Suppressor macrophage treated with lipopolysaccharide for 1 hour (primary cell): ENCODE measurements around the gene DHX38.

ENCODE experiments used
- DNase-seq, 3 donors: peaks; one replicate each; pipeline ENCODE4 v3.0.0-alpha.2; 2020 to 2022

The DHX38 gene

DNA sequence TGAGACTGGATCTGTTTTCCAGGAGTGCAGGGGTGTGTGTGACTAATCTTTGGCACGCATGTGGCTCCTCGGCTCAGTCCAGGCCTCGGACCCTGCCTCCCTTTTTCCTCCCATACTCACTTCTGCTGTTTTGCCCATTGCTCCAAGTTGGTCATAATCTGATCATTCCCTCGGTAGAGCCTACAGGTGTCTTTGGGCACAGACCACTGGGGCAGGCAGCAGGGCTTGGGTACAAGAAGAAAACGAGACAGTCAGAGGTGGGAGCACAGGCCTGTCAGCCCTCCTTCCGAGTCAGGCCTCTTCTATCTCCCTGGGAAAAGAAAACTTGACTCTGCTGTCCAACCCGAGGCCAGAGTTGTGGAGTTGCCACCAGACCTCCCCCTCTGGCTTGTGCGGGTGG, 29.8 kb downstream of the DHX38 start:
- no peak for DNase-seq

DNA sequence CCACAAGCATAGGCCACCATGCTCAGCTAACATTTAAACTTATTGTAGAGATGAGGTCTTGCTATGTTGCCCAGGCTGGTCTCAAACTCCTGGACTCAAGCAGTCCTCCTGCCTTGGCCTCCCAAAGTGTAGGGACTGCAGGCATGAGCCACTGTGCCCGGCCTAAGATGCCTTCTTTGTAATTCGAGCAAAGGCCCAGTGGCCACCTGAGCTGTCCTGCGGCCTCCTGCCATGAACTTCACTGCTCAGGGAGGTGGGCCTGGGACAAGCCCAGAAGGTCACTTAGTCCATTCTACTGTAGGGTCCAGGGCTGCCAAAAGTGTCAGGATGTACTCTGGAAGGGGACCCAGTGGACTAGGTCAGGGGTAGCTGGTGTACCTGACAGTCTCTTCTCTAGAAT, 30.5 kb downstream of the DHX38 start:
- no peak for DNase-seq

DNA sequence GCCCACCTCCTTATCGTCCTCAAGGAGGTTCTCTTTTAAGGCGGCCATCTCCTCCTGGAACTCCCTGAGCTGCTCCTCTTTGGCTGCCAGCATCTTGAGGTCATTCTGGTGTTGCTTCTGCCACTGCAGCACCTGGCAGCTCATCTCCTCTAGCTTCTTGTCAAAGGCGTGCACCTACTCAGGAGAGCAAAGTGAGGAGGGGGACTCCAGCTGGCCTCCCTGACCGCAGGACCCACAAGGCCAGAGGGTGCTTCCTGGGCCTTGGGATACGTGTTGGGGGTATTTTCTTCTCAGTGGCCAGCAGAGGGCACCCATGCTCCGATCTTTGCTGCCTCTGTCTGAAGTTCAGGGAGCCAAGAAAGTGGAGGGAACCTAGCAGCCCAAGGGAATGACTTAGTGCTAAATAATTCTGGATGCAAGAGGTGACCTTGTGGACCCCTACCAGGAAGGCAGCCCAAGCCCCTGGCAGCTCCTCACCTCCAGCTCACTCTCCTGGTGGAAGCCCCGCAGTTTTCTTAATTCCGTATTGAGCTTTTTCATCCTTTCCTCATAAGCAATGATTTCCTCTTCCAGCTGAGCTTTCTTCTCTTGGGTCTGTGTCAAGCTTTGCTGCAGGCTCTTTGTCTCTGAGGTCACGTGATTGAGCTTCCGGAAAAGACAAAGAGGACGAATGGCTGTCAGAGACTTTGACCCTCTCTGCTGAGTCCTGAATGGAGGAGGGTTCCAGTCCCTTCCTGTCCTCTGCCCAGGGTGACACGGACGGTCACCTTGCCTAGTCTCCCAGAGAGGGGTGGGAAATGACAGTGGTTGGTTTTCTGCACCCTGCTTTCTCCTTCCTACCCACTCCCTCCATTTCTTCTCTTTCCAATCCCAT, 31.4 kb downstream of the DHX38 start:
- DNase-seq: peak; percentile 77 to 83 (median 82)

DNA sequence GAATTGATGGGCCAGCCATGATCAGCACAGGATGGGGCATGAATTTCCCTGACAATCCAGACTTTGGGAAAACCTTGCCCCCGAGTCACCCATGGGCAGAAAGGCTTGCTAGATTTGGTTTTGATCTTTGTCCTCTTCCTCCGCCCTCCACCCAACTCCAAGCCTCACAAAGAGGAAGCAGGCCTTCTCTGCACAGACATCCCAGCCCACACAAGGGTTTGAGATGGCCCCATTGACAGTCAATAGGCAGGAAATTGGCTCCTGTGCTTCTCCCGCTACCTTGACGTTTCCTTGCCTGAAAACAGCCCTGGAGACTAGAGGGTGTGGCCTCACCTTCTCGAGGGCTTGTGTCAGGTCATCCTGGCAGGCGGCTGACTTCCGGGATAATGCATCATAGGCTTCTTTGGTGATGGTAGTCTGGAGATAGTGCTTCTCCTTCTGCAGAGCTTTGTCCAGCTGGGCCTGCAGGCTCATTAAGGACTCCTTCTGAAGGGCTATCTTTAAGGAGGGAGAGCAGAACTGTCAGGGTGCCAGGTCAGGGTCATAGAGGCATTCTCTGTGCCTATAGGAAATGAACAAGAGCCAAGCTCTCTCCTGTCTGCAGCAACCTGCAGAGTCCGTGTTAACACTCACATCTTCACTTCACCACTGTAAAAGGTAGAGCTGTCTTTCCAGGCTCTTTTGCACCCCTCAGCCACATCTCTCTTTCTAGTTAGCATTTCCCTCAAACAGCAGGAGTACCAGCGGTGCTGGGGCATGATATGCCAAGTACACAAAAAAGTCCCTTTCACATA, 32.2 kb downstream of the DHX38 start:
- peak; percentile 42 to 61 (median 53) for DNase-seq

DNA sequence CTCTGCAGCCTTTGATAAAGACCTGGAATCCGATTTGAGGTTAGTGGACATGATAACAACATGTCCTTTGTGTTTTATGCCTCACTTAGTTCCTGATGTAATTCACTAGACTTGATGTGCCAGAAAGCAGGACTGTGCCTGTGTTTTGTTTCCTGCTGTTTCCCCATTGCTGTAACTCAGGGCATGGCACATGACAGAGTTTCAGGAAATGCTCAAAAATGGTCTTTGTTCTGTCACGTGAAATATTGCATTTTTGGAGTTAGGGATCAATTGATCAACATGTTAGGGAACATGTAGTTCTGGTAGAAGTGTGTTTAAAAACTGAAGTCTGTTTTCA, 32.8 kb downstream of the DHX38 start:
- no peak for DNase-seq

DNA sequence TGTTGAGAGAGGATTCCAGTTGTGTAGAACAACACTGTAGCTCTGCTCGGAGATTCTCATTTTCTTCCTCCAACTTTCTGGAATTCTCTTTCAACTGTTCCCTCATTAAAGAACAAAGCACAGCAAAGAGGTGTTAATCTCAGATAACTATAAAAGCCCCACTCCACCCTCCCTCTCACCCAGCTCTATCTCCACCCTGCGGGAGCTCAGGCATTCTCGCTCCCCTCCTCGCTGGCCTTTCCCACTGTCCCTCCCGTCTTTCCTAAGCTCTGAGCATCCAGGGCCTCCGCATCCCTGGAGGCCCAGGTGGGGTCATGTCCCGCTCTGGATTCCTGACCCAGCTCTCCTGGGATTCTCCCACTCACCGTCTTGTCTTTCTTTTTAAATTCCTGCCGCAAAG, 35.1 kb downstream of the DHX38 start:
- no peak for DNase-seq

DNA sequence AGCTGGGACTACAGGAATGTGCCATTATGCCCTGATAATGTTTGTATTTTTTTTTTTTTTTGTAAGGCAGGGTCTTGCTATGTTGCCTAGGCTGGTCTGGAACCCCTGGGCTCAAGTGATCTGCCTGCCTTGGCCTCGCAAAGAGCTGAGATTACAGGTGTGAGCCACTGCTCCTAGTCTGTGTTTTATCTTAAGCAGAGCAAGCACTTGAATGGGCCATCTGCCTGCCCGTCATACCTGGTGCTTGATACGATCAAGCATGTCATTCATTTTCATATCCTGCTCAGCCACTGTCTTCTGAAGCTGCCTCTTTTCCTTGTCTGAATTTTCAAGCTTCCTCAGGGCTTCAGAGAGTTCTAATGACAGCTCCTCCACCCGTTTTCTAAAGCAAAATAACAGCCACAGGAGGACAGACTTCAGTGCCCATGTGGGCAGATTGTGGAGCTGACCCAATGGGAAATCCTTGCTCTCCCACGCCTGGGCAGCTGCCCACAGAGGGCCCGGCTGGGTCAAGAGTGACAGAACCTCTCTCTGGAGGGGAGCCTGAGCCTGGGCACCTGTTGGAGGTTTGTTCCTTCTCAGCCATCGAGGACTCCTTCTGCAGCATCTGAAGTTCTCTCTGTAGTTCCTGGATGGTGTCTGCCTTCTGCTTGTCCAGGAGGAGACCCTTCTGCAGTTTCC, 36.5 kb downstream of the DHX38 start:
- peak; percentile 39 to 53 (median 50) for DNase-seq

DNA sequence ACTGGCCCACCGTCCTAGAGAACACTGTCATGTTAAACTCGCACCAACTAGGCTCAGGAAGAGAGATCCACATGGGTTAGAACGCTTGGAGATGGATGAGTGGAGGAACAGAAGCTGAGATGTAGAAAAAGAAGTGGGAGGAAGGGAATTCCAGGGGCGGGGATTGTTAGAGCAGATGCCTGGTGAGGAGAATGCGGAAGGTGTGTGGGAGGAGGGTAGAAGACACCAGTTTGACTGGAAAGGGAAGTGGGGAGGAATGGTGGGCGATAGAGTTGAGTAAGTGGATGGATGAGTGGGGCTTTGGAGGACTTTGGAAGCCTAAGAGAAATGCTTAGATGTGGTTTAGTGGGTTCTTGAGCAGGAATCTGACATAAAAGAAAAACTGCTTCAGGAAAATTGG, 37.4 kb downstream of the DHX38 start:
- peak; percentile 92 to 93 (median 93) for DNase-seq

DNA sequence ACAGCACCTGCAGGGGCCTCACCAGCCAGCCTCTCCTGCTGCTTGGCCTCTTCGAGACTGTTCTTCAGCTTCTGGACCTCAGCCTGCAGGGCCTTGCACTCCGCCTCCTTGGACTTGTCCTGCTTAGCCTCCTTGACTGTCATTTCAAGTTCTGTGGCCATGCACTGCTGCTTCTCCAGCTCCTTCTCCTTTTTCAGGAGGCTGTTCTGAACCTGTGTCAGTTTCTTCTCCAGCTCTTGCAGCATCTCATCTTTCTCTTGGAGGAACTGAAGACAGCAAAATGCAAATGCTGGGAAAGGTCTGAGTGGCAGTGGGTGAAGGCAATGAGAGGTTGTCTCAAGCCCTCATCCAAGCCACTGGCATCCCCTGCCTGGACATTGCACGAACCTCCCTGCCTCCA, 39.1 kb downstream of the DHX38 start:
- peak in 1 of 3 donors; percentile 15 for DNase-seq

DNA sequence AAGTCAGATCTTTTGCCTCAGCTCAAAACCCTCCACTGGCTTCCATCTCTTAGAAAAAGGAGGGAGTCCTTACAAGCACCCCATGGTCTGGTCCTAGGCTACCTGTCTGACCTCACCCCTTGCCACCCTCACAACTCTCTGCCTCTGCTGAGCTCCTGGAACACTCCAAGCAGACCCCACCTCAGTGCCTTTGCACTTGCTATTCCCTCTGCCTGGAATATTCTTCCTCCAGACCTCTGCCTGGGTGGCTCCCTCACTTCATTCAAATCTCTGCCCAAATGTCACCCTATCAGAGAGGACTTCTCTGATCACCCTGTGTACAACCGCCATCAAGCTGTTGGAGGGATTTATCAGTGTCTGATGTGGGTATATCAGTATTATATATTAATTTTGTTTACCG, 40.9 kb downstream of the DHX38 start:
- no peak for DNase-seq

DNA sequence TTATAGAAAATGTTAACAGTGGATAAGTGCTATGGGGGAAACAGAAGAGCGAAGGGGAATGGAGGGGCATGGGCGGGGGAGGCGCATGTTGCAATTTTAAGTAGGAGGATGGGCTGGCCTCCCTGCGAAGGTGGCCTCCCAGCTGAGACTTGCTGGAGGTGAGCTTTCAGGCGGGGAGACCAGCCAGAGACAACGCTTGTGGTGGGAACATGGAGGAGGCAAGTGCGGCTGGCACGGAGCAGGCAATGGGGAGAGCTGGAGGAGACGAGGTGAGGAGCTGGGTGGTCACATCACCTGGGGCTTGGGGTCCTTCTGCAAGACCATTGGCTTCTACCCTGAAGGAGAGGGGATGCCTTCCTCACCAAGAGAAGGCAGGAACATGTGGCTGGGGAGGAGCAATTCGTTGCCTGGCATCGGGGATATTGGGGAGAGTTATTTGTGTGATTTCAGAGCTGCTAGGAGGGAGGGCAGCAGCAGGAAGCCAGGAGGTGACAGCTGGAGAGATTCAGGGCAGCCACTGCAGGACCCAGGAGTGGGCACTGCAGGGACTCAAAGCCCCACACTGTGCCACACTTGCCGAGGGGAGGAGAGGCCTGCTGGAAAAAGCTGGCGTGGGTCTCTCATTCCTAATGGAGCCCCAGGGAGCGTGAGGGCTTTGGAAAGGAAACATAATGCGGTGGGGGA, 43.9 kb downstream of the DHX38 start:
- no peak for DNase-seq

DNA sequence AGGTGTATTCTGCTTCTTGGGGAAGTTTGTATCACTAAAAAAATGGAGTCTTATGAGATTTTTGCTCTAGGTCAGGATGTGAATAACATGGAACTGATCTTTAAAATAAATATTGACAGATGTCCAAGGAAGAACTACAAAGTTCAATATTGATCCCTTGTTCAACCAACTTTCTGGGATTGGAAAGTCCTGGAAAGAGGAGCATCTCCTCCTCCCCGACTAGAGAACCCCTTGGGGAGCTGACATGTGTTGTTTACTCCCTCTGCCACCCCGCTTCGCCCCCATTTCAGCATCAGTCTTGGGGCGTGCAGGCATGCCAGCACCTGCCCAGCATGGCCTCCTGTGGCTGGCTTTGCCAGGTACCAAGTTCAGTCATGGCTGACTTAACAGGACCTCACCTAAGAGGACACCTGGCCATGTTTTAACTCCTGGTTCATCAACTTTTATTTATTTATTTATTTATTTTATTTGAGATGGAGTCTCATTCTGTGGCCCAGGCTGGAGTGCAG, 44.5 kb downstream of the DHX38 start:
- DNase-seq: no peak

DNA sequence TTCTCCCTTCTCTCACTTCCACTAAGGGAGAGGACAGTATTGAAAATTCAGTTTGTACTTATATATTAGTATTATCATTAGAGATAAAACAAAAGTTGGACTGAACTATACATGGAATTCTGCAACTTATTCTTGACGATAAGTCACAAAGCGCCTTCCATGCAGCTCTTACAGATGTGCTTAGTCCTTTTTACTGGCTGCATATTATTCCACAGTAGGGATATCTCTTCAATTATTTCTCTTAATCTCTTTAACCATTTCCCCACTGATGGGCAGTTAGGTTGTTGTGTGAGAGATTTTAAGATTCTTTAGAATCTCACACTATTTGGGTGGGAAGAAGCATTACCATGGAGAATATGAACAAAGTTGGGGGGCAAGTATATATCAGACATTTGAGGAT, 46.3 kb downstream of the DHX38 start:
- no peak for DNase-seq

DNA sequence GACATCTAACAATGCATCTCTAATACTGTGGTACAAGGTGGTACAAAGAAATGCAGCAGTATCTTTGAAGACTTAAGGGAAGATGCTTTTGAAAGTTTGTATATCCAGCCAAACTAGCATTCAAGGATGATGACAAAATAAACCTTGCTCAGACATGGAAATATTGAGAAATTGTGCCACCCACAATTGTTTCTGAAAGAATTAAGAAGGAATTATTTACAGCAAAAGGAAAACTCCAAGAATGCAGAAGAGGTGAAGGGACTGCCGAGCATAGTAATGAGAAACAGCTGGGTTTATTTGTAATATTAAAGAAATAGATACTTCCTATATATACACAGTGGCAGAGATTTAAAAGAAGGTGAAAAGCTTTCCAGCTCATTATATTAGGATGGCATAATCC, 48.8 kb downstream of the DHX38 start:
- peak in 2 of 3 donors; percentile 26 to 29 for DNase-seq

DNA sequence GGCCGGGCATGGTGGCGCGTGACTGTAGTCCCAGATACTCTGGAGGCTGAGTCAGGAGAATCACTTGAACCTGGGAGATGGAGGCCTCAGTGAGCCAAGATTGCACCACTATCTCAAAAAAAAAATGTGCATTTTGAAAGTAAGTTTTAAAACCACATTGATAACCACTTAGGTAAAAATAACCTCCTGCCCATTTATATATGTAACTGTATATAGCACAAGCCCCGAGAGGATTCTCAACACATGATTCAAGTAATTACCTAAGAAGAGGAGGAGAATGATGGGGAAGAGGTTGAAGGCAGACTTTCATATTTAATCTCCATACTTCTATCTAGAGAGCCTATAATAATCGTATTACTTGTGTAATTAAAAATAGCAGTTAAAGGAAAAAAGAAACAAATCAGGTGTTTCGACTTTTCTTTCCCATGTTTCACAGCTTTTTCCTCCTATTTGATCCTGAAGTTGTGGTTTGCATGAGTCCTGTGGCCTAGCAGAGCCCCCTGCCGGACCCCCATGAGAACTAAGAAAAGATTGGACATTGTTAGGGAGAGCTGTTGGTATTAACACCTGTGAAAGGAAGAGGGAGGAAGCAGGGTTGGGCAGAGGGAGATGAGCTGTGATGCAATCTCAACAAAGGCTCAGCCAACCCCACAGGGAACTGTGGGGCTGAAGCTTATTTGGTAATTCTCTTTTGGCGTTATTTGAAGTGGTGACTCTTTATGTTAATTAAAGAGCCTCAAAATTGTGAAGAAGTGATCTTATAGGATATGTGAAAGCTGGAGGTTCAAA, 56.2 kb downstream of the DHX38 start:
- no peak for DNase-seq

DNA sequence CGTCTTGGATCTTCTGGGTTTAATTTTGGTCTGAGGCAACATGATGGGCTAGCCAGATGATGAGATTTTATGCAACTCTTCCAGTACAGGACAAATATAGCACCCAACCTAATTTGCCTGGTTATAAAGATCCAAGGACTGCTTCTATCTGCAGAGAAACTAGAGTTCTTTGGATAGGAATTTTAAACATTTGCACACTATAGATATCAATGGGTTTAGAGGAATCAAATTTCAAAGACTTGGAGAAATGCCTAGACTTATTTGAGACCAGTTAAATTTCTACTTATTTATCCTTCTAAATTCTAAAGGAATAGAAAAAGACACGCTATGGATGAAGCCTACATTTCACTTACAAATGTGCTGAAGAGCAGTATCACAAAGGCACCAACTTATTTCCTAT, 65.7 kb downstream of the DHX38 start:
- DNase-seq: no peak

DNA sequence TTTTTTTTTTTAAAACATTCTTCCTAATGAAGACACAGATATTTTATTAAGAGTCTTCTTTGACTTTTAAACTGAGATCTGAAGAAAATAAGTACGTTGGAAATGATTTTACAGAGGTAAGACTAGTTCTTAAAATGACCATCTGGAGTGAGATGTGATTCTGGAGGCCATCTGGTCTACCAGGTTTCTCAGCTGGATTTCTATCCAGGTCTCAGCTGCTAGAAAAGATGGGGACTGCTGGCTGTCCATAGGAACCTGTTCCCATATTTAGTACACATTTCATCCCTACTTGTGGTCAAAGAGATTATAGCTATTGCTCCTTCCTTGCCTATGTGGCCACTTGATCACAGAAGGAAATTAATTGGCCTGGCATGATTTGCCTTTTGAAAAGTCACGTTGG, 66.2 kb downstream of the DHX38 start:
- DNase-seq: no peak

DNA sequence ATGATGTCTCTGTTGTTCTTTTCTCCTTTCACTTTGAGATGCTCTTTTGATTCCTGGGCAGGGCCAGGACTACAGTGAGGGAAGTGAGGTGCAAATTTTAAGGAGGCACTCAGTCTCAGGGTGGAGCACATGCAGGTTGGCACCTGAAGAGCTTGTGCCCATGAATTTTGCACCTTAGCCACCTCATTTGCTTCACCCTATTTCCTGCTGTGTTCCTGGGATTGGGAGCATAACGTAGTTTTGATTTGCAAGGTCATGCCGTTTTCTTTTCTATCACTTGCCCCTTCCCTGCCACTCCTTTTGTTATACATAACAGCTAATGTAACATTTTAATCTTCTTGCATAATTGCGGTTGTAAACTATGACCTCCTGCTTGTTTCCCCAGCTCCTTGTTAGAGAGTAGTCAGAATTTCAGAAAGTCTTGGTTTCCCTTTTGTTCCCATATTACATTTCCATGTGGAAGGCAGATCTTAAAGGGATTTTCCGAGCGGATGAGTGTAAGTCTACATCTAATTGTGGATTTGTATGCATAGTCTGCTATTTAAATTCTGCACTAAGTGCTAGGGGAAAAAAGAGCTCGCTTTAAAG, 68.6 kb downstream of the DHX38 start:
- no peak for DNase-seq
